ENCODE data around the gene ITPK1. TPM values are rescaled to one million over a fixed set of nuclear protein-coding genes. Genes with fewer than 3 reads are reported as not detected.

The ITPK1 gene
- total RNA-seq, 1 donor = 35.9 TPM

- no peak overlapping the region for H3K4me3 ChIP-seq (ENCODE audit: low read length)
These were observed 163.7 kb downstream of the ITPK1 start for GRCh38 chr14:92951912-92952471.

DNA sequence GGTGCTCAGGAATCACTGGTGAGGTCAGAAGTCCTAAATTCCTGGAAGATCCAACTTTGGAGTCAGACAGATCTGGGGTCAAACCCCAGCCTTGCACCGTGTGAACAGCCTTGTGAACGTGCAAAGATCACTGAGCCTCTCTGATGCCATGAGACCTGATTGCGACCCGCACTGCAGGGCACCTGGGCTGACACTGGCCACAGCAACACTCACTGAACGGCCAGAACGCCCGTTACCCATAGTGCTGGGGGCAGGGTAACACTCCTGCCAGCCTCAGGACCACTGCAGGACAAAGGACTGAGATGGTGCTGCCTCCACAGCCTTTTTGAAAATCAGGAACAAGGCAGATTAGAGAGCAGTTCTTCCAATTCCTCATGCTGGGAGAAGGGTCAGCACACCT, 164.5 kb downstream of the ITPK1 start:
- H3K4me1 ChIP-seq (ENCODE audit: insufficient read depth, low read length) = no peaks in the 10 kb centered on the region
- no peaks in the 10 kb centered on the region for H3K9me3 ChIP-seq (ENCODE audit: low read depth, low read length)
- no peaks in the 10 kb centered on the region for H3K27me3 ChIP-seq (ENCODE audit: insufficient read depth, low read length)
- H3K4me3 ChIP-seq (ENCODE audit: low read length) = no peak overlapping the region

More at GRCh38 chr14:92951912-92952471, 163.7 kb downstream of the ITPK1 start:
- H3K27me3 ChIP-seq (ENCODE audit: insufficient read depth, low read length) = no peaks in the 10 kb centered on the region
- no peaks in the 10 kb centered on the region for H3K9me3 ChIP-seq (ENCODE audit: low read depth, low read length)
- no peaks in the 10 kb centered on the region for H3K4me1 ChIP-seq (ENCODE audit: insufficient read depth, low read length)

DNA sequence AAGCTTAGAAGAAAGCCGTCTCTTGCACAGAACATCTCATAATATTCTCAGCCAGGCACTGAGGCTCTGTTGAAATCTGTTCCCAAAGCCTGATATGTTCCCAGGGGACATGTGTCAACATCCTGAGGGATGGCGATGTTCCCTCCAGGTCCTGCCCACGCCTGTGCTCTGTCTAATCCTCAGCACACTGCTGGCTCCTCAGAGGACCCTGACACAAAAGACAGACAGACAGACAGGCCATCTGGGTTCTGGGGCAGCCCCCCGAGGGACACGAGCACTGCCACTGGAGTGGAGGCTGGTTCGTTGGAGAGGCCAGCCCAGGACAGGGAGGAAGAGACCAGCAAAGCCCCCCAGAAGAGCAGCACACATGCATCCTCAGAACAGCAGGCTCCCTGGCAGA, 165.0 kb downstream of the ITPK1 start:
- H3K4me1 ChIP-seq (ENCODE audit: insufficient read depth, low read length) = no peaks in the 10 kb centered on the region
- H3K27me3 ChIP-seq (ENCODE audit: insufficient read depth, low read length) = no peaks in the 10 kb centered on the region
- no peaks in the 10 kb centered on the region for H3K9me3 ChIP-seq (ENCODE audit: low read depth, low read length)
- H3K4me3 ChIP-seq (ENCODE audit: low read length) = no peak overlapping the region

DNA sequence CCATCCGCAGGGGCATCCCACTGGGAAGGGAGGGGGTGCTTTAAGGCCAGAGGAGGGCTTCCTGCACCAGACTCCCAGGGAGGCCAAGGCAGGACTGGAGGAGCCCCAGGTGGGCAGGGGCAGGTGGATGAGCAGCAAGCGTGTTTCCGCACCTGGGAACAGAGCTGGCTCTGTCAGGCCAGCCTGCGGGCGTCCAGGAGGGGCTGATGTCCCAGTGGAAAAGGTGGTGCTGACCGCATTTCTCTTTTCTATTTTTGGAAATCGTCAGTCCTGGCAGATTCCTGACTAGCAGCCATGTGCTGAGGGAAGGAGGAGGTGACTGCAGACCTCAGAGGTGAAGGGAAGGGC, 165.6 kb downstream of the ITPK1 start:
- Histone ChIP-seq H3K27me3 (ENCODE audit: insufficient read depth, low read length) (no peaks in the 10 kb centered on the region), H3K4me3 (ENCODE audit: low read length) (no peak overlapping the region), H3K4me1 (ENCODE audit: insufficient read depth, low read length) (no peaks in the 10 kb centered on the region), H3K9me3 (ENCODE audit: low read depth, low read length) (no peaks in the 10 kb centered on the region)

GRCh38 chr14:92949496-92950192, 166.1 kb downstream of the ITPK1 start:
- no peaks in the 10 kb centered on the region for H3K27me3 ChIP-seq (ENCODE audit: insufficient read depth, low read length)
- H3K4me1 ChIP-seq (ENCODE audit: insufficient read depth, low read length) = no peaks in the 10 kb centered on the region
- H3K4me3 ChIP-seq (ENCODE audit: low read length) = no peak overlapping the region
- no peaks in the 10 kb centered on the region for H3K9me3 ChIP-seq (ENCODE audit: low read depth, low read length)

DNA sequence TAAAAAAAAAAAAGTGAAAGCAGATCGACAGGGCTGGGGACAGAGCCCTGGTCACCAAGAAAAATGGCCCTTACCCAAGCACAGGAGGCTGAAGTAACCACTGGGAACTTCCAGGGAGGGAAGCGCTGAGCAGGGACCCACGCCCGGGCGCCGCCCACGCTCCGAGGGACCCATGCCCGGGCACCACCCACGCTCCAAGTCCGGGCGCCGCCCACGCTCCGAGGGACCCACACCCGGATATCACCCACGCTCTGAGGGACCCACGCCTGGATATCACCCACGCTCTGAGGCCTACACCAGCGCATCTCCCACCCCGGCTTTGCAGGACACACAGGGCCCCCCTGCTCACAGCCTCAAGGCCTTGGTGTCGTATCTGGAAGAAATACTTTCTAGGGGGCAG, 167.1 kb downstream of the ITPK1 start:
- H3K9me3 ChIP-seq (ENCODE audit: low read depth, low read length) = no peaks in the 10 kb centered on the region

GRCh38 chr14:92946847-92947545, 168.7 kb downstream of the ITPK1 start:
- H3K27me3 ChIP-seq (ENCODE audit: insufficient read depth, low read length) = no peaks in the 10 kb centered on the region
- no peak overlapping the region for H3K4me3 ChIP-seq (ENCODE audit: low read length)
- H3K4me1 ChIP-seq (ENCODE audit: insufficient read depth, low read length) = no peaks in the 10 kb centered on the region
- H3K9me3 ChIP-seq (ENCODE audit: low read depth, low read length) = no peaks in the 10 kb centered on the region

More for the DNA sequence above, 167.1 kb downstream of the ITPK1 start:
- Histone ChIP-seq H3K4me3 (ENCODE audit: low read length) (no peak overlapping the region), H3K4me1 (ENCODE audit: insufficient read depth, low read length) (no peaks in the 10 kb centered on the region), H3K27me3 (ENCODE audit: insufficient read depth, low read length) (no peaks in the 10 kb centered on the region)

DNA sequence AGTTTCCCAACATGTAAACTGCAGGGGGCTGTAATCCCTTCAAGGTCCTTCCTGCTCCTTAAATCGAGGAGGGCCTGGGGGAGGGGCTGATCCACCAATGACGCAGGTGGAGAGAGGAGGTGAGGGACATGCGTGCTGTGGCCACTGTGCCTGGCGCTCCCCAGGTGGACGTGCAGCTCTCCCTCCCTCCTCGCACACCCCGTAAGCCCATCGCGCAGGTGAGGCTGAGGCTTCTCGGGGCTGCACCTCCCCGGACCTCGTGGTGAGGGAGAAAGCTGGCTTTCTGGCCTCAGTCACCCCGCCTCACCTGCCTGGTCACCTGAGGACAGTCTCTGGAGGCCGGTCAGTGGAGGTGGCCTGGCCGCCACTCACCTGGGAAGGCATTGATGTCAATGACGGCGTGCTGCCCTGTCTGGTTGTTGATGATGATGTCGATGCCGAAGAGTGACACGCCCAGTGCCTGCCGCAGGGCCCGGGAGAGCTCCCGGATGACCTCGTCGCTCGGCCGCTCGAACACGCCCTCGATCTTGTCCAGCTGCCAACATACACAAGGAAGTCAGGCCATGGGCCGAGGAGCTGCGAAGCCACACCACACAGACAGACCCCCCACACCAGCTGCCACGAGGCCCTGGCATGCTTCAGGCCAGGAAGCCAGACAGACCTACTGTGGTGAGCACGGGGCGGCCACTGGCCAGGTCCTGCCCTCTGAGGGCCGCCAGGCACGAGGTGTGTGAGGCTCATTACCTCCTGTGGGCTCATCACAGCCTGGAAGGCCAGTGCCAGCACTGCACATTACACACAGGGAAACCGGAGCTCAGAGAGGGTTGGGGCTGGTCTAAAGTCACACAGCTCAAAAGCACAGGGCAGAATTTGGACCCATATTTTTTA, 169.5 kb downstream of the ITPK1 start:
- H3K4me1 ChIP-seq (ENCODE audit: insufficient read depth, low read length) = no peaks in the 10 kb centered on the region
- H3K27me3 ChIP-seq (ENCODE audit: insufficient read depth, low read length) = no peaks in the 10 kb centered on the region
- H3K9me3 ChIP-seq (ENCODE audit: low read depth, low read length) = no peaks in the 10 kb centered on the region
- H3K4me3 ChIP-seq (ENCODE audit: low read length) = no peak overlapping the region

GRCh38 chr14:92945544-92945943, 170.2 kb downstream of the ITPK1 start:
- Histone ChIP-seq H3K4me1 (ENCODE audit: insufficient read depth, low read length) (no peaks in the 10 kb centered on the region), H3K27me3 (ENCODE audit: insufficient read depth, low read length) (no peaks in the 10 kb centered on the region), H3K9me3 (ENCODE audit: low read depth, low read length) (no peaks in the 10 kb centered on the region), H3K4me3 (ENCODE audit: low read length) (no peak overlapping the region)

GRCh38 chr14:92944976-92945375, 170.7 kb downstream of the ITPK1 start:
- Histone ChIP-seq H3K4me1 (ENCODE audit: insufficient read depth, low read length) (no peaks in the 10 kb centered on the region), H3K9me3 (ENCODE audit: low read depth, low read length) (no peaks in the 10 kb centered on the region), H3K4me3 (ENCODE audit: low read length) (no peak overlapping the region), H3K27me3 (ENCODE audit: insufficient read depth, low read length) (no peaks in the 10 kb centered on the region)

DNA sequence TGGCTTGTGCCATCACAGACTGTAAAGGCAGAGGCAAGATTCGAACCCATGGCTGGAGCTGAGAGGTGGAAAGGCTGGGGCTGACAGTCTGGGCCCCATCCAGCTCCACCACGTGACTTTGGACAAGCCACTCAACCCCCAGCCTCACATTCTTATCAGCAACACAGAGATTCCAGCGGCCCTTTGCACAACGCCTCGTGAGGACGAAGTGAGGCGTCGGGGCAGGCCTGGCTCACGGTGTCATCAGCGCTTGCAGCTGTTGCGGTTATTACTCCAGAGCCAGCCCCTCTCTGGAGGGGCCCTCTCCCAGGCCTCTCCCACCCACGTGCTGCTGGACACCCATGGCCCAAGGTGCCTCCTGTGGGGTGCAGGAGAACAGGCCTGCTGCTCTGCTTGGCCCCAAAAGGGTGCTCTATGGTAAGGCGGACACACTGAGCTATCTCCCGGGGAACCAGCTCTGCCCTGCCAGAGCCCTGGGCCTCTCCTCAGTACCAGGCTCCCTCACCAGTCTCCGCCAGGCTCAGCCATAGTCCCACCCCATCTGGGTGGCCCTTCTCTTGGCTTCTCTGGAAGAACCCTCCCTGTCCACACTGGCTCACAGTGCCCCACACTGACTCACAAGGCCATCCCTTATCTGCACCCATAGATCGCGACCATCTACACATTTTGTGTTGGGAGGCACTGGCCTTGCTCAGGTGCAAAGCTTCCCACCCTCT, 171.7 kb downstream of the ITPK1 start:
- Histone ChIP-seq H3K9me3 (ENCODE audit: low read depth, low read length) (no peaks in the 10 kb centered on the region), H3K4me1 (ENCODE audit: insufficient read depth, low read length) (no peaks in the 10 kb centered on the region), H3K4me3 (ENCODE audit: low read length) (no peak overlapping the region), H3K27me3 (ENCODE audit: insufficient read depth, low read length) (no peaks in the 10 kb centered on the region)

DNA sequence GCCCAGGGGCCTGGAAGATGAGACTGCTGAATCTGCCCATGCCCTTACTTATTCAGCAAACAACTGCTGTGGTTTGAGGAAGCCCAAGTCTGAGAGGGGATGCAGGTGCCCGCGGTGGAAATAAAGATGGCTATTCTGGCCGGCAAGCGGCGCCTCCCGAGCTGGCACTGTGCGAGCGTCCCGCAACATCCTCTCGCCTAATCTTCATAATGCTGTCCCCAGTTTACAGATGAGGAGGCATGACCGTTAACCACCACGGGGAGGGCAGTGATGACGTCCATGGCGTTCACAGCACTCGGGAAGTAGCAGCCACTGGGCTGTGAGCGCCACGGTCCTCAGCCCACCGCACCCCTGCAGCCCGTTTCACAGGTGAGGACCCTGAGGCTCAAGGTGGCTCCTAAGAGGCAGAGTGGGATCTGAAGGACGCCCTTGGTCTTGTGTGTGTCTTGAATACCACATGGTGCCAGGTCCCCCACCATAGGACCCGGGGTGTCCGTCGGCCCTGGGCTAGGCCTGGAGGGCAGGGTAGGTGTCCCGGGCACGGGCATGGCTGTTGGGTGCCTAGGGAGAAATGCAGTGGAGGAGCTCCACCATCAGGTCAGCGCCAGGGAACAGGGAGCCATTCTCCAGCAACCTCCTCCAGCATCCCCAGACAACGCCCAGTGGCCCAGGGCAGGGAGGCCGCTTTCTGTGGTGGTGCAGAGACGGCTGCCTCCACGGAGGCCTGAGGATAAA, 172.6 kb downstream of the ITPK1 start:
- Histone ChIP-seq H3K27me3 (ENCODE audit: insufficient read depth, low read length) (no peaks in the 10 kb centered on the region), H3K4me1 (ENCODE audit: insufficient read depth, low read length) (no peaks in the 10 kb centered on the region), H3K4me3 (ENCODE audit: low read length) (no peak overlapping the region), H3K9me3 (ENCODE audit: low read depth, low read length) (no peaks in the 10 kb centered on the region)

DNA sequence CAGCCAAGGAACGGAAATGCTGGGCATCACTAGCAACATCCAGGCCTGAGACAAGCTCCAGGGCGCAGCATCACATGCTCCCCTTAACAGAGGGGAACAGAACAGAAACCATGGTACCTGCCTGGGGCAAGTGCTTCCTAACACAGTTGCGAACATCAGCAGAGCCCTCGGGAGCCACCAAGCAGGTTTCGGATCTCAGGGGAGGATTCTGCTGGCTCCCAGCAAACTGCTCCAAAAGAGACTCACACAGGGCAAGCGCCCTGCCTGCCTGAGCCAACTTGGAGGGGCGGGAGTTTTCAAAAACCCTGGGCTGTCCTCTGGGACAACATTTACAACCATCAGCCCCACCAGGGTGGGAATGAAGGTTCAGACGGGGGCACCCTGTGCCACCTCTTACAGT, 173.1 kb downstream of the ITPK1 start:
- Histone ChIP-seq H3K4me1 (ENCODE audit: insufficient read depth, low read length) (no peaks in the 10 kb centered on the region), H3K27me3 (ENCODE audit: insufficient read depth, low read length) (no peaks in the 10 kb centered on the region), H3K4me3 (ENCODE audit: low read length) (no peak overlapping the region), H3K9me3 (ENCODE audit: low read depth, low read length) (no peaks in the 10 kb centered on the region)

- Histone ChIP-seq H3K27me3 (ENCODE audit: insufficient read depth, low read length) (no peaks in the 10 kb centered on the region), H3K4me1 (ENCODE audit: insufficient read depth, low read length) (no peaks in the 10 kb centered on the region), H3K4me3 (ENCODE audit: low read length) (no peak overlapping the region), H3K9me3 (ENCODE audit: low read depth, low read length) (no peaks in the 10 kb centered on the region)
These were observed 173.6 kb downstream of the ITPK1 start for GRCh38 chr14:92942136-92942535.

Measured in mononuclear cell (primary cell).